ENCODE measurements around the gene SATB2.

Gene SATB2

DNA sequence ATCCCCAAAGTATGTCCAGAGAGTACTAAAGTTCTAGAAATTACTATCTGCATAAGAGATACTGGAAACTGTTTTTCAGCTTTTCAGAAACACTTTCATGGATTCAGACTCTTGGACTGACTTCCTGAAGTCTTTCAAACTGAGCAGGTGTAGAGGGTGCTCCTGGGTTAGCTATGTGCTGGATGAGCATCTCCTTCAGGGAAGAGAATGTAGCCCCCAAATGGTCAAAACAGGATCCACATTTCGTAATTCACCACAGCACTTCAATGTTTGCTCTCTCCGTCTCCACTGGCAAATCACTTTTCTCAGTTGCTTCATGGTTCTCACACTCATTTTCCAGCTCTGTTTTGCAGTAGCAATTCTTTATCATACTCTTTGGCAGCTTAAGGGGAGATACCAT, 23.2 kb upstream of the SATB2 start:
- H4K20me1 ChIP-seq (ENCODE audit: insufficient read depth, low read length), result no peaks in the 10 kb centered on the region
- no peak for ATAC-seq (ENCODE audit: insufficient read depth, low read depth)
- H2AFZ ChIP-seq (ENCODE audit: low read depth, low read length), result no peak overlapping the region
- DNase-seq, result no peak
- H3K79me2 ChIP-seq (ENCODE audit: insufficient read depth, low read length), result no peaks in the 10 kb centered on the region
- peaks cover 3% of the 10 kb centered on the region for H3K27me3 ChIP-seq (ENCODE audit: insufficient read depth, low read length, poor library complexity)
- H3K4me2 ChIP-seq (ENCODE audit: insufficient read depth, low read length), result no peak overlapping the region
- H3K36me3 ChIP-seq (ENCODE audit: insufficient read depth, low read length), result no peaks in the 10 kb centered on the region
- H3K27ac ChIP-seq (ENCODE audit: low read length), result no peak overlapping the region
- no peaks in the 10 kb centered on the region for H3K4me1 ChIP-seq (ENCODE audit: insufficient read depth, low read length)
- no peaks in the 10 kb centered on the region for H3K9me3 ChIP-seq (ENCODE audit: insufficient read depth, low read length, severe bottlenecking)
- no peak for TF ChIP-seq EZH2 (IDR thresholded peaks at IDR 0.05; ENCODE audit: borderline replicate concordance, low read depth, low read length, severe bottlenecking)
- TF ChIP-seq, protein P1, sequence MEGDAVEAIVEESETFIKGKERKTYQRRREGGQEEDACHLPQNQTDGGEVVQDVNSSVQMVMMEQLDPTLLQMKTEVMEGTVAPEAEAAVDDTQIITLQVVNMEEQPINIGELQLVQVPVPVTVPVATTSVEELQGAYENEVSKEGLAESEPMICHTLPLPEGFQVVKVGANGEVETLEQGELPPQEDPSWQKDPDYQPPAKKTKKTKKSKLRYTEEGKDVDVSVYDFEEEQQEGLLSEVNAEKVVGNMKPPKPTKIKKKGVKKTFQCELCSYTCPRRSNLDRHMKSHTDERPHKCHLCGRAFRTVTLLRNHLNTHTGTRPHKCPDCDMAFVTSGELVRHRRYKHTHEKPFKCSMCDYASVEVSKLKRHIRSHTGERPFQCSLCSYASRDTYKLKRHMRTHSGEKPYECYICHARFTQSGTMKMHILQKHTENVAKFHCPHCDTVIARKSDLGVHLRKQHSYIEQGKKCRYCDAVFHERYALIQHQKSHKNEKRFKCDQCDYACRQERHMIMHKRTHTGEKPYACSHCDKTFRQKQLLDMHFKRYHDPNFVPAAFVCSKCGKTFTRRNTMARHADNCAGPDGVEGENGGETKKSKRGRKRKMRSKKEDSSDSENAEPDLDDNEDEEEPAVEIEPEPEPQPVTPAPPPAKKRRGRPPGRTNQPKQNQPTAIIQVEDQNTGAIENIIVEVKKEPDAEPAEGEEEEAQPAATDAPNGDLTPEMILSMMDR (IDR thresholded peaks at IDR 0.05; ENCODE audit: borderline replicate concordance, extremely low read depth, low read length, poor library complexity, severe bottlenecking), result no peak
- H3K4me3 ChIP-seq (ENCODE audit: low read depth in 1 of 2, low read length in 2 of 2), result no peak overlapping the region
- no peak overlapping the region for H3K9ac ChIP-seq (ENCODE audit: low read depth, low read length)

DNA sequence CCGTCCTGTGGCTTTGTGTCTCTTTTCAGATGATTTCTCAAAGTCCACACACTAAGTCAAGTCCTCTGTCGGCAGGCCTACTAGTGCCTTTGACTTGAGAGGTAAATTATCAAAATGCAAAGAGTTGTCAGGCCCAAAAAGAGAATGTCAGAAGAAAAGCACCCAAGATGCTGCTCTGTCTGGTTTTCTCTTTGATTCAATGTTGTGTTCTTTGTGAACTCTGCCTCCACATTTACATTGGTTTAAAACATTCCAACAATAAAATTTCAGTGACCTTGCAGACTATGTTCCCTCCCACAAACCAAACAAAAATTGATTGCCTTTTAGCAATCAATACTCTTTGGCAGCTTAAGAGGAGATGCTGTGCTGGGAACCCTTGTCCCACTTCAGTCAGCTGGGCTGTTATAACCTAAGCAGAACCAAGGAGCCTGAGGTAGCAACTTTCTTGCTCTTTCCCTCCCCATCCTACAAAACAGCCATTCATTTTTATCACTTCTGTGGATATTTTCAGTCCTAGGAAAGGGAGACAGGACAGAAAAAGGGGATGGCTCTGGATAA, 19.6 kb upstream of the SATB2 start:
- Histone ChIP-seq H3K27ac (ENCODE audit: low read length) (no peak overlapping the region), H4K20me1 (ENCODE audit: insufficient read depth, low read length) (no peaks in the 10 kb centered on the region), H3K4me2 (ENCODE audit: insufficient read depth, low read length) (no peak overlapping the region), H3K4me1 (ENCODE audit: insufficient read depth, low read length) (no peaks in the 10 kb centered on the region), H3K9me3 (ENCODE audit: insufficient read depth, low read length, severe bottlenecking) (no peaks in the 10 kb centered on the region), H3K36me3 (ENCODE audit: insufficient read depth, low read length) (no peaks in the 10 kb centered on the region), H3K9ac (ENCODE audit: low read depth, low read length) (no peak overlapping the region), H3K4me3 (ENCODE audit: low read depth in 1 of 2, low read length in 2 of 2) (no peak overlapping the region), H3K27me3 (ENCODE audit: insufficient read depth, low read length, poor library complexity) (peaks cover 3% of the 10 kb centered on the region), H3K79me2 (ENCODE audit: insufficient read depth, low read length) (no peaks in the 10 kb centered on the region), H2AFZ (ENCODE audit: low read depth, low read length) (no peak overlapping the region)
- DNase-seq (no peak), ATAC-seq (ENCODE audit: insufficient read depth, low read depth) (no peak)
- TF ChIP-seq EZH2 (IDR thresholded peaks at IDR 0.05; ENCODE audit: borderline replicate concordance, low read depth, low read length, severe bottlenecking), result no peak
- TF ChIP-seq, protein P1 (IDR thresholded peaks at IDR 0.05; ENCODE audit: borderline replicate concordance, extremely low read depth, low read length, poor library complexity, severe bottlenecking), result no peak

DNA sequence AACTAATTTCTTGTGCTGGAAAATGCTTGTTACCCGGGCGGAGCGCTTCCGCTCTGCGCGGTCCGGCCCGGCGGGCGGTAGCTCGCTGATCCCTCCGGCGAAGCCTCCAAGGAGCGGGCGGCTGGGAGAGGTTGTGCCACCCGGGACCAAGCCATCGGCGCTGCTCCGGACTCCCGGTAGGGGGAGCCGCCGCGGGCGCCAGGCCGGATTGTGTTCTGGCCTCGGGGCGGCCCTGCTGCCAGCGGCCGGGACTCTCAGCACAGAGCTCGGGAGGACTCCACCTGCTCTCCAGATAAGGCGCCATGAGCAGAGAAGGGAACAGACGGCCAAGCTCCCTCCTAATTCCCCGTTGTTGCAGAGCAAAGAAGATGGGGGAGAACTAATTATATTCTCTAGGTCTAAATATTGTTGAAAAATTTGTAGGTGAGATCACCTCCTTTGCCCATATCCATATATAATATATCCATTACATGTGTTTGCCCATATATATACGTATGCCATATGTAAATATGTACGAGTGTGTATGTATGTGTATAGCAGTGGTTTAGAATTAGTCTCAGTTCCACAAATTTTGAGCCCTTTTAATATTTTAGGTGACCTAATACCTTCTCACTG, 13.8 kb upstream of the SATB2 start:
- ATAC-seq (ENCODE audit: insufficient read depth, low read depth), result no peak
- Histone ChIP-seq H3K27me3 (ENCODE audit: insufficient read depth, low read length, poor library complexity) (peaks cover 5% of the 10 kb centered on the region), H3K4me3 (ENCODE audit: low read depth in 1 of 2, low read length in 2 of 2) (no peak overlapping the region), H3K79me2 (ENCODE audit: insufficient read depth, low read length) (no peaks in the 10 kb centered on the region), H3K4me1 (ENCODE audit: insufficient read depth, low read length) (no peaks in the 10 kb centered on the region), H3K9me3 (ENCODE audit: insufficient read depth, low read length, severe bottlenecking) (no peaks in the 10 kb centered on the region), H3K27ac (ENCODE audit: low read length) (no peak overlapping the region), H4K20me1 (ENCODE audit: insufficient read depth, low read length) (no peaks in the 10 kb centered on the region), H2AFZ (ENCODE audit: low read depth, low read length) (no peak overlapping the region), H3K4me2 (ENCODE audit: insufficient read depth, low read length) (no peak overlapping the region), H3K36me3 (ENCODE audit: insufficient read depth, low read length) (no peaks in the 10 kb centered on the region), H3K9ac (ENCODE audit: low read depth, low read length) (no peak overlapping the region)
- no peak for TF ChIP-seq EZH2 (IDR thresholded peaks at IDR 0.05; ENCODE audit: borderline replicate concordance, low read depth, low read length, severe bottlenecking)
- TF ChIP-seq, protein P1 (IDR thresholded peaks at IDR 0.05; ENCODE audit: borderline replicate concordance, extremely low read depth, low read length, poor library complexity, severe bottlenecking), result peak; percentile 13
- no peak for DNase-seq
